ENCODE measurements around the gene PTPRM.

PTPRM gene

DNA sequence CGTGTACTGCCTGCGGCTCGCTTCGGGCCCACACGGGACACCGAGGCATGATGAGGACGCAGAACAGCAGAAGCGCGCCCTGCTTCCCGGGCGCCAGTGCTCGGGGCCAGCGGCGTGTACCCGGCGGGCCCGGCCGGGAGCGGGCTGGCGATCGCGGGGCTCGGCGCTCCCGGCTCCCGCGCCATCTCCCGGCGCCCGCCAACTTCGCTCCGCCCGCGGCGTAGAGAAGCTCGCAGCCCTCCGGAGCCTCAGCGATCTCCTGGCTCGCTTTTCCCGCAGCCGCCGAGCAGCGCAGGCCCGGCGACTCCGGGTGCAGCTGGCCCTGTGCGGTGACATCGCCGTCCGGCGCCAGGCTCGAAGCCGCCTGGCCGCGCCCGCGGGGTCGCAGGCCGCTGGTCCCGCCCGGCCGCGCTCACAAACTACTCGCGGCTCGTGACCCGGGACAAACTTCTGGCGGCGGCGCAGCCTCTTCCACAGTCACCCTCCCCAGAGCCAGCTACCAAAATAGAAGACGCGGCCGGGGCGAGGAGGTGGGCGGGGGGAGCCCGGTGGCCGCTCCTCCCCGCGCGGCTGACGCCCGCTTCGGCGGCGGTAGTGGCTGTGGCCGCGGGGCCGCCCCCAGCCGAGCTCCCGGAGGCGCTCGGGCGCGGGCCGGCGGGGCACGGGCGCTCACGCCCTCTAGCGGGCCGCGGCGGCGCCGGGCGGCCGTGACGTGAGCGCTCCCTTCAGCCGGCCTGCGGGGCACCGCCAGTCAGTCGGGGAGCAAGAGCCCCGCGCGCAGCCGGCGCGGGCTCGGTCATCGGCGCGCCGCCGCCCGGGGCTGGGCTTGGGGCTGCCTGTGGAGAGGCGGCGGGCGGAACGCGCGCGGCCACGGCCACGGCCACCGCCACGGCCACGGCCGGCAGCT is at the start of gene PTPRM:
TSS of gene PTPRM (plus strand) at position 750 of the 907 bp plus-strand sequence. CDS start 503 bp downstream, outside the sequence.
- DNase-seq: peak; percentile 10 to 72

DNA sequence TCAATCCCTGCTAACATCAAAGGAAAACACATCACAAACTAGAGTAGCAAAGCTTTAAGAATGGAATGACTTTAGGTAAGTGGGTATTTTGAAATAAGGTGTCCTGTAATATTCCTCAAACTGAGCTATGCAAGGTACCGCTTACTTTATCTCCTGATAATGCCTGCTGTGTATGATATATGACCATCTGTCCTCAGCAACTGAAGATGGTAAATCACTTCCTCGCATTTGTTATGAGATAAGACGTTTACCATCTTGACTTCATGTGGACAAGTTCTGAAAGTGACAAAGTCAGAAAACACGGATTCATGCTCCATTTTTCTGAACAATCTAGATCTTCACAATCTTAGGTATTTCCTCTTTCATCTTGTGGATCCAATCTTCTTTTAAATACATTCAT is 49.3 kb upstream of the PTPRM start:
- DNase-seq: no peak

- no peak for DNase-seq
Observed at GRCh38 chr18:7520200-7520785, 46.8 kb upstream of the PTPRM start.

DNA sequence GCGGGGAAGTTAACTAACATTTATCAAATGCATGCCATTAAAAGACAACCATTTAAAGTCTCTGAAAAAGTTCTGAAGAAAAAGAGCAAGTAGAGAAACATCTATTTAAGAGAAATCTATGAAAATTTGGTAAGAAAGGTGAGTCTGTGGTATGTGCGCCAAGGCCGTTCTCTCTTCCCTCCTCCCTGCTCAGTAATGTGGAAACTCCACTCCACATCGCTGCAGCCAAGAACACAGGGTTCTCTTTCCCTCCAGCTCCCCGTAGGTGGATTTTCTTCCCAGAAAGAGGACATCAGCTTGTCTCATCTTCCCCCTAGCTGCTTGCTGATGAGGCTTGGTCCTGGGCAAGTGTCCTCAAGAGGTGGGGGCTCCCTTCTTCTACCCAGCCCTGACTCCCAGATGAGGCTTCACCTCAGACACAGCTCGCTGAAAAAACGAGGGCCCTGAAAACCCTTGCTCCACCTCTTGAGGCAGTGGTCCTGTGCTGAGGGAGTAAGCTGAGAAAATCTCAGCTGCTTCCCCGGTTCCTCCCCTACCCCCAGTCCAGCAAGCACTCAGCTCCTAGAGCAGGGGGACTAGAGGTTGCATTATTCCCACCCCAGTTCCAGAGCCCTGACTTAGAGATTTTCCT is 45.8 kb upstream of the PTPRM start:
- DNase-seq: no peak

- DNase-seq: no peak
Observed at GRCh38 chr18:7523772-7524171, 43.3 kb upstream of the PTPRM start.

GRCh38 chr18:7524786-7525185 is 42.3 kb upstream of the PTPRM start:
- no peak for DNase-seq

DNA sequence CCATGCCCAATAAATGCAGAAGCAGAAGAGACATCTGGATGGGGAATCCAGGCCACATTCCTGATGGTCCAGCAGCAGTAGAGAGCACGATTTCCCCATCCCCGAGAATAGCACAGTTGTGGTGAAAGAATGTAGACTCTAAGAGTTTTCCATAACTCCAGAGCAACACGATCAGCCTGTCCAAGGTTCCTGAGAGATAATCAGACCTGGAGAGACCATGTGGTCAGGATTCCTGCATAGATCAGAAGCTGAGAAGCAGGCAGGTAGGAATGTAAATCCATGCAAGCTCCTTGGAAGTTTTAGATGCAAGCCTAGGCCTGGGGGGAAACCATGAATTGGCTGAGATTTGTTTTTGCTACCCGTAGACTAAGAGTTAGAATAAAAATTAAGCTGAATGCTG is 34.2 kb upstream of the PTPRM start:
- DNase-seq: no peak

- no peak for DNase-seq
Observed at GRCh38 chr18:7535436-7536205, 31.5 kb upstream of the PTPRM start.

GRCh38 chr18:7537145-7537544 is 30.0 kb upstream of the PTPRM start:
- no peak for DNase-seq

DNA sequence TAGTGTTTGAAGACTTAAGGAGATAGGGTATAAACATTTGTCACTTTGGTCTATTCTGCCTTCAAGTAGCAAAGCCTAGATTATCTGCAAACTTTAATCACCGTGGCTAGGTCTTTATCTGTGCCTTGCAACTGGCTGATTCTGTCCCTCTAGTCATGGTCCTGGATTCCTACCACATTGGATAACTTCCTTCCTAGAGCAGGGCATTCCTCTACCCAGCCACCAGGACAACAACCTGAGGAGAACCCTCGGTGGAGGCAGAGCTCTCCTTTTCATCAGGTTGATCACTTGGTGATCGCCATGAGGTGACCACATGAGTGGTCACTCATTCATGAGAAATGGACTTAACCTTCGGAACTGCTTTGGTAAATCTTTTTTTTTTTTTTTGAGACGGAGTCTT is 25.3 kb upstream of the PTPRM start:
- no peak for DNase-seq

DNA sequence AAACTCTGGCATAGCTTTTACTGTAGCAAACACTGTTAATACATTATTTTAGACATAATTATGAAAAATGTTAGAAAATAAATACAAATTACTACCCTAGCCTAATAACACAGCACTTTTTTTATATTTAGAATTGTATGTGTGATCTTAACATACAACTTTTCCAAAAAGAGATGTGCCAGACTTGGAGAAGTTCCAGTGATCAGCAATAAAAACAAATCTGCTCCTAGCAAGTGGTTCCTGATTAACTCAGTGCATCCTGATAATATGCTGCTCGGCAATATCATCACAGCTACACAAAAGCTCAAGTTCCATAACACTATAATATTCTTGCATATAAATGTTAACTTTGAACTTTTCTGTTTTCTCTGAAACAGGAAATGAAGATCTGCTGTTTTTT is 22.4 kb upstream of the PTPRM start:
- DNase-seq: no peak

DNA sequence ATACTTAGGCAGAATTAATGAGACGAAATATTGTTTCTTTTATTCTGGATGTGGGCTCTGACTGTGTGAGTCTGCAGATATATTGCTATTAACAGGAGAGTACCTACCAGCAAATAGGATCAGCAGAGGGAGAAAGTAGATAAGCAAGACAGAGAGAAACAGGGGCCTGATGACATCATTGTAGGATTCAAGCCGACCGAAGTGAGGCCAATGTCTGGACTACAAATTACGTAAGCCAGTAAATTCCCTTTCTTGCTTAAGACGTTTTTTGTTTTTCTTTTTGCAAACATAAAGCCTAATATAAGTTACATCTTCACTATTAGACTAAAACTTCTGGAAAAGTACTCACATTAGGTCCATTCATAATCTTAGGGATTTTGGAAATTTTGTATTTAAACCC is 21.4 kb upstream of the PTPRM start:
- DNase-seq: no peak

DNA sequence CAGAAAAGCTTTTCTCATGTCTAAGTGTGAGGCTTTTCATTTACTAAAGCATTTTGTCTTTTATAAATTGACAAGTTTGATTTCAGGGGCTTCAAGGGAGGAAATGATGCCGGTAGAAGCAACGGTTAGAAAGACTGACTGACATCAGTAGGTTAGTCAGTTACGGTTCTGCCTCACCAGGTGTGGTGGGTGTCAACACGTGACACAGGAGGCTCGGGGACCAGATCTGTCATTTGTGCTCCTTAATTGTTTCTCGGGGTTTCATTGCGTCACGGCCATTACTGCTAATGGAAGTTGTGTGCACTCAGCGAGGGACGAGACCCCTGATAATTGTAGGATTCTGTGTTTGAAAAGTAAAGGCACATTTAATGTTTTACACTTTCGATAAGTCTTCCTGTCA is 18.9 kb upstream of the PTPRM start:
- DNase-seq: no peak

GRCh38 chr18:7548721-7549120 is 18.4 kb upstream of the PTPRM start:
- DNase-seq: no peak

GRCh38 chr18:7557973-7558372 is 9.1 kb upstream of the PTPRM start:
- DNase-seq: no peak

- DNase-seq: no peak
Observed at GRCh38 chr18:7558769-7559168, 8.3 kb upstream of the PTPRM start.

DNA sequence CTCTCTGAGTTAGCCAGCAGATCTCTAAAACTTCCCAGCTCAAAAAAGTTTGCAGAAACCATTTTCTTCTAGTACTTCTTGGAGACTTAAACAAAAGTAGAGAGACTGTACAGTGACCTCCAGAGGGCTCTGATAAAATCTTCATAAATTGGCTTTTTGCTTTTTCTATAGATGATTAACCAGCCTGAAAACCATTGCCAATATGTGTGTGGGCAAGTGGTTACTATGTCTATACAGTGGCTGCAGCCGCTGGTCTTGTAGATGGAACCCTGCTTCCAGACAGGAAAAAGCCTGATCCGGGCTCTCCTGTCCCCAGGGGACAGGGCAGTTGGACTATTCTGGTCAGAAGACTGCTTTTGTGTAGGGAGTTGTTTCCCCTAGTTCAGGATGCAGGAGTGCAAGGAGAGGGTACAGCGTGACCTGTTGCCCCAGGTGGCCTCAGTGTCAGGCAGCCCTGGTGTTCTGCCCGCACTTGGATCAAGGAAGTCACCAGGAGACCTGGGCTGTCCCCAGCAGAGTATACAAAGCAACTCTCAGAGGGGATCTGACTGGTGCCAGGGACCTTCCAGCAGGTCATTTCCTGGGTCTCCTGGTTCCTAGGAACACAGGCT is 7.3 kb upstream of the PTPRM start:
- DNase-seq: no peak

GRCh38 chr18:7561909-7562460 is 5.1 kb upstream of the PTPRM start:
- no peak for DNase-seq

DNA sequence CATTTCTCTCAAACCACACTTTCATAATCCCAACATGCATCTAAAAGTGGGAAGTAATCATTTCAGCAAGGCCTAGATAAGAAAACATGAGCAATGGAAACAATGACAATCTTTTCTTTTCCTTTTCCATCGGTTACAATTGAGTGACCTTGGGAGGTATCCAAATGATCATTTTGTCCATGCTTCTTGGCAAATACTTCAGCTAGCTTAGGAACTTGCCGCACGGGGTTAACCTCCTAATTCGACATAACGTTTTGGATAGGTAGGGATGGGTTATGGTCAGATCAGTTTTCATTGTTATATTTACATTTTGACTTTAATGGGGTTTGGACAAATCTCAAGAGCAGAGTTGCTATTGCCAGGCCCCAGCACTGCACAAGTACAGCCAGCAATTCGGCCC is 4.6 kb upstream of the PTPRM start:
- no peak for DNase-seq

GRCh38 chr18:7565677-7566076 is 1.4 kb upstream of the PTPRM start:
- no peak for DNase-seq

GRCh38 chr18:7566244-7566566 is 911 bp upstream of the PTPRM start:
- no peak for DNase-seq
